ENCODE measurements around the gene TRIM52.

GRCh38 chr5:181217803-181218062, 43.2 kb downstream of the TRIM52 start:
- TF ChIP-seq CTCF (IDR thresholded peaks at IDR 0.05) (no peak), POLR2A (IDR thresholded peaks at IDR 0.05) (no peak), POLR2AphosphoS5 (IDR thresholded peaks at IDR 0.05) (no peak)
